SK-N-SH (cell line): Measurements from ENCODE around the gene ZMAT5. TPM values are rescaled to one million over a fixed set of nuclear protein-coding genes. Genes with fewer than 3 reads are reported as not detected.

Experiments
- CTCF ChIA-PET: fragments of 300-600, 350-600 bp; formaldehyde crosslinking; extraction: SDS; loops from one replicate; lab custom pipeline; 2021; lab: Yijun Ruan, JAX
- POLR2A ChIA-PET: fragments of 350-600 bp; sonication (Branson Sonifier 250); formaldehyde crosslinking; extraction: SDS; loops from one replicate; lab custom pipeline; 2020; ENCODE audit warnings: antibody characterized with exemption, inconsistent platforms; lab: Yijun Ruan, JAX
- DNase-seq: peaks from one replicate; pipeline ENCODE4 v3.0.0; 2012
- H2AFZ ChIP-seq: fragments of 200-600 bp; sonication (generic); 2 replicates; pipeline ENCODE4 v1.8.1; 2016; ENCODE audit warnings: antibody characterized with exemption, mild to moderate bottlenecking, low read depth
- H3F3A ChIP-seq: fragments of 200-600 bp; sonication (generic); replicated peaks from 2 replicates; pipeline ENCODE3; 2016; ENCODE audit warnings: antibody characterized with exemption, mild to moderate bottlenecking; ENCODE audit not compliant: insufficient read depth
- H3K27ac ChIP-seq, 2 experiments: fragments of 200-500 bp in 1 of 2; fragments of 200-600 bp in 1 of 2; sonication (Bioruptor generic) in 1 of 2; sonication (generic), shearing (Covaris generic) in 1 of 2; 2 replicates each; pipeline versions ENCODE4 v1.5.1 to v1.6.1; 2014 to 2016; ENCODE audit warnings: low read depth in 2 of 2, inconsistent platforms in 1 of 2, low read length in 1 of 2, mild to moderate bottlenecking in 1 of 2, mixed read lengths in 1 of 2
- H3K27me3 ChIP-seq: fragments of 200-600 bp; sonication (generic), shearing (Covaris generic); 2 replicates; pipeline ENCODE4 v1.6.1; 2016; ENCODE audit warnings: mixed run types; ENCODE audit not compliant: insufficient read depth
- H3K36me3 ChIP-seq, 2 experiments: fragments of 200-500 bp in 1 of 2; fragments of 200-600 bp in 1 of 2; sonication (Bioruptor generic) in 1 of 2; sonication (generic) in 1 of 2; replicated peaks in 1 of 2; 2 replicates each; pipeline versions ENCODE3 to v1.5.1; 2014 to 2016; ENCODE audit warnings: low read length in 1 of 2, mild to moderate bottlenecking in 1 of 2; ENCODE audit not compliant: insufficient read depth in 2 of 2, control insufficient read depth in 1 of 2
- H3K4me1 ChIP-seq, 2 experiments: fragments of 200-500 bp in 1 of 2; fragments of 200-600 bp in 1 of 2; sonication (Bioruptor generic) in 1 of 2; sonication (generic), shearing (Covaris generic) in 1 of 2; 2 replicates each; pipeline versions ENCODE4 v1.5.1 to v1.6.1; 2014 to 2016; ENCODE audit warnings: low read depth in 1 of 2, low read length in 1 of 2, mixed run types in 1 of 2; ENCODE audit not compliant: insufficient read depth in 2 of 2, control insufficient read depth in 1 of 2
- H3K4me2 ChIP-seq: fragments of 200-600 bp; sonication (generic), shearing (Covaris generic); 2 replicates; pipeline ENCODE4 v1.6.1; 2017; ENCODE audit warnings: mixed run types
- H3K4me3 ChIP-seq, 2 experiments: fragments of 200-500 bp in 1 of 2; fragments of 200-600 bp in 1 of 2; sonication (Bioruptor generic) in 1 of 2; sonication (generic), shearing (Covaris generic) in 1 of 2; 2 replicates each; pipeline versions ENCODE4 v1.5.1 to v1.8.1; 2014 to 2016; ENCODE audit warnings: low read depth in 2 of 2, inconsistent platforms in 1 of 2, low read length in 1 of 2, mild to moderate bottlenecking in 1 of 2, mixed read lengths in 1 of 2, moderate library complexity in 1 of 2
- H3K79me2 ChIP-seq: fragments of 200-600 bp; sonication (generic); 2 replicates; pipeline ENCODE4 v1.8.1; 2017; ENCODE audit warnings: mild to moderate bottlenecking; ENCODE audit not compliant: insufficient read depth
- H3K9ac ChIP-seq: fragments of 200-600 bp; sonication (generic); 2 replicates; pipeline ENCODE4 v1.6.1; 2017; ENCODE audit warnings: mixed run types
- H3K9me2 ChIP-seq: fragments of 200-600 bp; sonication (generic); 2 replicates; pipeline ENCODE4 v1.6.1; 2017; ENCODE audit warnings: mixed run types
- H3K9me3 ChIP-seq: fragments of 200-600 bp; sonication (generic); 2 replicates; pipeline ENCODE4 v1.6.1; 2017; ENCODE audit warnings: mixed run types, mild to moderate bottlenecking, moderate library complexity
- H4K20me1 ChIP-seq: fragments of 200-600 bp; sonication (generic); 2 replicates; pipeline ENCODE4 v1.6.1; 2017; ENCODE audit warnings: mild to moderate bottlenecking, mixed run types; ENCODE audit not compliant: insufficient read depth
- FOSL2 ChIP-seq: IDR thresholded peaks from 2 replicates; pipeline ENCODE4 v1.4.0; 2012; ENCODE audit warnings: low read depth, mild to moderate bottlenecking, moderate library complexity, borderline replicate concordance
- FOXJ3 ChIP-seq: sonication (generic); formaldehyde crosslinking; IDR thresholded peaks from 2 replicates; pipeline ENCODE4 v1.5.1; 2020; ENCODE audit warnings: mild to moderate bottlenecking, missing genetic modification reagents
- FOXM1 ChIP-seq: IDR thresholded peaks from 2 replicates; pipeline ENCODE4 v1.4.0; 2012; ENCODE audit warnings: low read depth, mild to moderate bottlenecking
- GABPA ChIP-seq: IDR thresholded peaks from 2 replicates; pipeline ENCODE4 v1.4.0; 2012; ENCODE audit warnings: low read depth, mild to moderate bottlenecking
- GATA2 ChIP-seq: sonication (generic); formaldehyde crosslinking; IDR thresholded peaks from 2 replicates; pipeline ENCODE4 v1.5.0; 2020; ENCODE audit warnings: mild to moderate bottlenecking, missing genetic modification reagents
- IRF3 ChIP-seq: fragments of 150-350 bp; IDR thresholded peaks from 2 replicates; pipeline ENCODE4 v1.6.1; 2016; ENCODE audit warnings: mild to moderate bottlenecking, low read depth, low read length
- MEF2A ChIP-seq: IDR thresholded peaks from 2 replicates; pipeline ENCODE4 v1.4.0; 2012; ENCODE audit warnings: low read depth, borderline replicate concordance
- MXI1 ChIP-seq: IDR thresholded peaks from 2 replicates; pipeline ENCODE4 v1.6.1; 2012; ENCODE audit warnings: mild to moderate bottlenecking, low read depth, low read length, improper control_type of control experiment
- NFIC ChIP-seq: IDR thresholded peaks from 2 replicates; pipeline ENCODE4 v1.4.0; 2012; ENCODE audit warnings: borderline replicate concordance
- NRF1 ChIP-seq: IDR thresholded peaks from 2 replicates; pipeline ENCODE4 v1.6.1; 2012; ENCODE audit warnings: low read depth, mild to moderate bottlenecking, low read length
- POLR2AphosphoS5 ChIP-seq: IDR thresholded peaks from 2 replicates; pipeline ENCODE4 v1.6.1; 2012; ENCODE audit warnings: low read depth, low read length
- RAD21 ChIP-seq: IDR thresholded peaks from 2 replicates; pipeline ENCODE4 v1.6.1; 2012; ENCODE audit warnings: mild to moderate bottlenecking, low read length
- REST ChIP-seq: IDR thresholded peaks from 2 replicates; pipeline ENCODE4 v1.6.1; 2012; ENCODE audit warnings: mild to moderate bottlenecking, low read depth, low read length, moderate library complexity
- TCF12 ChIP-seq: IDR thresholded peaks from 2 replicates; pipeline ENCODE4 v1.4.0; 2012
- WGBS: methylation state at CpG from one replicate; pipeline ENCODE4 v1.1.6; 2017; ENCODE audit warnings: low lambda C conversion rate; 5-methylcytosine and 5-hydroxymethylcytosine counted together
- polyA plus RNA-seq, 3 experiments: library from polyadenylated mRNA; depleted of rRNA; stranded (reverse); fragments of >200 nt; gene quantifications; 2 replicates each; pipeline ENCODE4 v1.2.3, GENCODE V29; 2012

ZMAT5 gene
- polyA plus RNA-seq, 1 of the 3 experiments (the other 2 are of a cell fraction), result 35.0 TPM

- no peaks in the 10 kb centered on the region for H4K20me1 ChIP-seq
- no peak overlapping the region for H2AFZ ChIP-seq
- peaks cover 8 to 35% of the 10 kb centered on the region in 2 experiments for H3K36me3 ChIP-seq
- no peak overlapping the region for H3K27ac ChIP-seq
- no peak for DNase-seq
- ChIA-PET CTCF (no interaction called here), POLR2A (no interaction called here)
- no peak overlapping the region for H3K4me2 ChIP-seq
- H3K79me2 ChIP-seq, result no peaks in the 10 kb centered on the region
- no peak overlapping the region for H3K9ac ChIP-seq
- no peaks in the 10 kb centered on the region for H3K9me3 ChIP-seq
- H3K4me3 ChIP-seq, result no peak overlapping the region
- H3F3A ChIP-seq, result peaks cover 12% of the 10 kb centered on the region
- no peaks in the 10 kb centered on the region for H3K27me3 ChIP-seq
- WGBS, result 80% methylated on average over 5 of the region's 5 CpGs
- peaks cover 5 to 12% of the 10 kb centered on the region in 2 experiments; a peak in 3 of 4 replicates for H3K4me1 ChIP-seq
- H3K9me2 ChIP-seq, result no peaks in the 10 kb centered on the region
- no peak for TF ChIP-seq FOSL2
- TF ChIP-seq GABPA, result no peak
- TF ChIP-seq FOXJ3 (CRISPR knock-in tag), result no peak
- TF ChIP-seq RAD21, result no peak
- no peak for TF ChIP-seq NFIC
- no peak for TF ChIP-seq FOXM1
- TF ChIP-seq GATA2 (CRISPR knock-in tag), result no peak
- TF ChIP-seq REST, result no peak
- TF ChIP-seq IRF3, result no peak
- no peak for TF ChIP-seq MEF2A
- TF ChIP-seq NRF1, result no peak
- no peak for TF ChIP-seq POLR2AphosphoS5
- no peak for TF ChIP-seq MXI1
- no peak for TF ChIP-seq TCF12
Observed at GRCh38 chr22:29786031-29786430, 19.2 kb upstream of the ZMAT5 start.
